Stimulated activated CD4-positive, alpha-beta T cell treated with anti-CD3 and anti-CD28 coated beads, Interleukin-2, amount 100 ng/mL, for 48 hours (primary cell): Measurements from ENCODE around the gene ACOT8.
"Not testable (repeated sequence)": the region's sequence is repeated elsewhere in the genome, so short reads cannot be mapped to it uniquely, and the experiment has no call there.

ENCODE experiments used
- DNase-seq, 2 donors: peaks; one replicate each; pipeline ENCODE4 v3.0.0-alpha.2; 2020

ACOT8 gene

DNA sequence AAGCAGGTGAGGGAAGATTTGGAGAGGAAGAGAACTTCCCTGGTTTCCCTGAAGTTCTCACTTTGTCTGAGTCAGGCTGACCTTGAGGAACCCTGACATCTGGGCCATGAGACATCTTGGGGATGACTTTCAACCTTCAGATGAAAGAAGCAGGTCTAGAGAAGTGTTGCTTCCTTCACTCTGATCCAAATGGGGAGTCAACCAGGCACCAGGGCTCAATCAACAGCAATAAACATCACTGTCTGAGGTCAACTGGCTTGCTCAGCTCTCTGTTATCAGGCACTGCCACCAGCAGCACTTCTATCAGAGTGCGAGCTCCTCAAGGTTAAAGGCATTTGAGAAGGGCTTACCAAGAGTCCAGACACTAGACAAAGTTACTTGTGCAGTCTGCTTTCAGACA lies 6.3 kb downstream of the ACOT8 start:
- DNase-seq = no peak

GRCh38 chr20:45850238-45850637 lies 7.0 kb downstream of the ACOT8 start:
- no peak for DNase-seq

GRCh38 chr20:45848969-45849582 lies 8.1 kb downstream of the ACOT8 start:
- DNase-seq = no peak

- no peak for DNase-seq
Measured at GRCh38 chr20:45848421-45848820, 8.8 kb downstream of the ACOT8 start.

GRCh38 chr20:45845452-45845851 lies 11.7 kb downstream of the ACOT8 start:
- DNase-seq = no peak

- DNase-seq = no peak
Measured at GRCh38 chr20:45843506-45843905, 13.7 kb downstream of the ACOT8 start.

- DNase-seq = no peak
Measured at GRCh38 chr20:45842169-45842812, 14.9 kb downstream of the ACOT8 start.

DNA sequence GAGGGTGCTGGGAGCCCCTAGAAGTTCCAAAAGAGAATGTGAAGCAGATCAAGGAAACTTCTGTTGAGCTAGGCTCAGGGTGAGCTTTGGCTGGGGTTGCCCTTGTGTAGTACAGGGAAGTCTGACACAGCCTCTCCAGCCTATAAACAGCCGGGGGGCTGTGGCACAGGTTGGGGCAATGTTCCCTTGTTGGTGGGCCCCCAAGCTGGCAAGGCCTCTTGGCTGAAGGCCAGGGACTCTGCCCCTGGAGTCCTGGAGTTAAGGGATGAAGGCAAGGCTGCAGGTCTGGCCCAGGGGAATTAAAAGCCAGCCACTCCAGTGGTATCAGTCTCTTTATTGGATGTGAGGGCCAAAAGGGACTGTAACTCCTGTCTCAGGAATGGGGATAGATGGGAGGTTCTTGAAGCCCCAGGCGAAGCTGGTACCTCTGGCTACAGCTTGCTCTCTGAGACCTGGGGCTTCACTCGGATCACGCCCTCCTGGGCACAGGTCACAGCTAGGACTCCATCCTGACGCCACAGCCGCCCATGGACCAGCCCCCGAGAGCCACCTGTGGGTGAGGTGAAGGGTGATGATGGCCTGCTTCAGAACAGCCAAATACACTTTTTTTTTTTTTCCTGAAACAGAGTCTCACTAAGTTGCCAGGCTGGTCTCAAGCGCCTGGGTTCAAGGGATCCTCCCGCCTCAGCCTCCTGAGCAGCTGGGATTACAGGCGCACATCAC lies 15.6 kb downstream of the ACOT8 start:
- no peak for DNase-seq

- no peak for DNase-seq
Measured at GRCh38 chr20:45840700-45841198, 16.4 kb downstream of the ACOT8 start.

DNA sequence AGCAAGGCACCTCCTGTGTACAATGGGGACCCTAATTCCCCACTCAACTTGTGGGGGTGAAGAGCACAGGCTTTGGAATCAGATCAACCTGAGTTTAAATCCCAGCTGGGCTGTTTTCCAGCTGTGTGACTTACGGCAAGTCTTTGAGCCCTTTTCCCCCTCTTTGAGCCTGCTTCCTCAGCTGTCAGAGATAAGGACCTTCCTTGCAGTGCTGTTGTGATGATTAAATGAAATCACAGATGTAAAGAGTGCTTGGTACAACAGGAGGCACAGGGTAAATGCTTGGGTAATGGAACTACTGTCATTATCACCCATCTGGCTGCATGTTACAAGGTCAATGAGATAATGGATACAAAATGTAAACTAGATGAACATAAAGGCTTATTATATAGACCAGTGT lies 20.4 kb downstream of the ACOT8 start:
- no peak for DNase-seq

DNA sequence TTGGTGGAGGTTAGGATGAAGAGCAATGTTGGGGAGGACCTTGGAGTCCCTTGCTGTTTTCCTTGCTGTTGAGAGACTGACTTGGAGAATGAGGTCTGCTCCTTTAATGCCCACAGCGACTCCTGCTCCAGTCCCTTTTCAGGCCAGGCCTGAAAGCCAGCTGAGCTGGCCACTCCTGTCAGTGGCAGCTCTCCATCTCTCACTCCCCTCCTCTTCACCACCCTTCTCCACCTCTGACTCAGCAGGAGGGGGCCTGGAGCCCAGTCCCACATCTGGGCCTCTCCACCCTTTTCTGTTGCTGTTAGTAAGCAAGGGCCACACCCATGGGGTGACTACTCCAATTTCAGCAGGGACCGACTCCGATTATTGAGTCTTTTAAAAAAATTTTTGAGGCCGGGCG lies 21.4 kb downstream of the ACOT8 start:
- no peak for DNase-seq

DNA sequence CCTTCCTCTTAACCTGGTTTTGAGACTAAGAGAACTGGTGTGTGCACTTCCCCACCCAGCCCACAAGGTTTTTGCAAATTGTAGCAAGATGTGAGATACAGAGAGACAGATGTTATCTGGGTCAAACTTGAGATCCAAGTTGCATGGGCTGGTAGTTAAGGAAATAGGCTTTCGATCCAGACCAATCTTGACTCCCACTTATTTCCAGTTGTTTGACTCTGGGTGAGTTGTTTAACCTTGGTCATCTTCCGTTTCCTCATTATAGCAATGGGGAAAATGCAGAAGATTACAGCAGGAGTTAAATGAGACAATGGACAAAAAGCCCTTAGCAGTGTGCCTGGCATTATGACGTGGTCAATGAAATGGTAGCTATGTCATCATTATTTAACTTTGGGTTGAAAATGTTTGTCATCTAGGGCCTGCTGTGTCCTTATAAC lies 21.8 kb downstream of the ACOT8 start:
- DNase-seq = no peak

DNA sequence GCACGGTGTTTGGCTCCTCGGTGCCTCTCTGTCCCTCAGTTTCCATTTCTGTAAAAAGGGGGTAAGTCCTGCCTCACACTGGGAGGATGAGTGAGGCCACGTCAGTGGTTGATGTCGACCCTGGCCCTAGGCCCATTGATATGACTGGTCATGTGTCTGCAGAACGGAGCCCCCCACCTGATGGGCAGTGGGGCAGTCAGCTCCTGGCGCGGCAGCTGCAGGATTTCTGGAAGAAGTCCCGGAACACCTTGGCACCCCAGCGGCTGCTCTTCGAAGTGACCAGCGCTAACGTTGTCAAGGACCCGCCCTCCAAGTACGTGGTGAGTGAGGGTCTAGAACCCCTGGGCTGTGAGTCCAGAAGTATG lies 22.4 kb downstream of the ACOT8 start:
- no peak for DNase-seq

GRCh38 chr20:45833883-45834796 lies 23.1 kb downstream of the ACOT8 start:
- peak in 1 of 2 donors; percentile 36 for DNase-seq

DNA sequence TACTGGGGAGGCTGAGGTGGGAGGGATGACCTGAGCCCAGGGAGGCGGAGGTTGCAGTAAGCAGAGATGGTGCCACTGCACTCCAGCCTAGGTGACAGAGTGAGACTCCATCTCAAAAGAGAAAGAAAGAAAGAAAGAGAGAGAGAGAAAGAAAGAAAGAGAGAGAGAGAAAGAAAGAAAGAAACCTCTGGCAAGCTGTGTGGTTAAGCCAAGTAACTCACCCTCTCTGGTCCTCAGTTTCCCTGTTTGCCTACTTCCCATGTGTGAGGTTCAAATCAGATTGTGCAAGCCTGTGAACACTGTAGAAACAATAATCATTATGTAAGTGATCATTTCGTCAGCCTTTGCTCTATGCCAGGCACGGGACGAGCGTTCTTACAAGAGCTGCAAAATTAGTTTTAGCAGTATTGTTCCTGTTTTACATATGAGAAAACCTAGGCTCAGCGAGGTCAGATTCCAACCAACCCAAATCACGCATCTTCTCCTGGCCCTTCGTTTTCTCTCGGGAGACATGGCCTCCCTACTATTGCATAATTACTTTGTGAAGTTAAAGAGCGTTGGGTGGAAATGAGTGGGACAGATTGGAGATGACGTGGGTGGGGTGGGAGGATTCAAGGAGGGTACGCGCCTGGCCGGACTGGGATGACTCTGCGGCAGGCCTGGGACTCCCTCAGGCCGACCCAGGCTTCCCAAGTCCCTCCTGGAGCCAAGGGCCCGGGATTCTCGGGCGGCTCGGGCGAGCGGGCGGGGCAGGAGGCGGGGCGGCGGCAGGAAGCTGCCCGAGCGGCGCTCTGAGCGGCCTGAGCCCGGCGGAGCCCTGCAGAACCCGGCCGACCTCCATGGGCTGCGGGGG lies 23.9 kb downstream of the ACOT8 start, which contains the start of gene SNX21:
Gene SNX21 (plus strand): TSS at position 770 of the 853 bp plus-strand sequence. CDS start 121 bp downstream, outside the sequence.
- DNase-seq = peak in 1 of 2 donors; percentile 21

DNA sequence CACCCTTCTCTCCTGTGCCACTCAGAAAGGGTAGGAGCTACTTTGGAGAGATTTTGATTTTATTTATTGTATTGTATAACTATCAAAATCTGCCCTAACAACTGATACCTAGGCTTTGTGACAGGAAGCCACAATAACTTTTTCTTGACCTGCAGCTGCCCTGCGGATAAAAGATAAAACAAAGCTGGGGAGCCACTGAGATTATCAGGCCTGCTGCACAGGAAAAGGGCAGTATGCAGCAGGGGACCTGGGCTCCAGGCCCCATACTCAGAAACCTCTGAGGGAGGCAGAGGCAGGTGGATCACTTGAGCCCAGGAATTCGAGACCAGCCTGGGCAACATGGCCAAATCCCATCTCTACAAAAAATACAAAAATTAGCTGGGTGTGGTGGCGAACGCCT lies 24.6 kb downstream of the ACOT8 start:
- DNase-seq = no peak

DNA sequence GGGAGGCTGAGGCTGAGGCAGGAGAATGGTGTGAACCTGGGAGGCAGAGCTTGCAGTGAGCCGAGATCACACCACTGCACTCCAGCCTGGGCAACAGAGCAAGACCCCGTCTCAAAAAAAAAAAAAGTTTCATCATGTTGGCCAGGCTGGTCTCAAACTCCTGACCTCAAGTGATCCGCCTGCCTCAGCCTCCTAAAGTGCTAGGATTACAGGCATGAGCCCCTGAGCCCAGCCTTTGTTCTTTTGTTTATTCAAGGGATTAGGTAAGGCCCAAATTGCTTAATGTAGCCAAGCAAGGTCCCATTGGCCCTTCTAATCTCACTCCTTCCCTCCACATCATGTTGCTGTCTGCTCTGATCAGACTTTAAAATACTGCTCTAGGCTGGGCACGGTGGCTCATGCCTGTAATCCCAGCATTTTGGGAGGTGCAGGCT lies 27.5 kb downstream of the ACOT8 start:
- not testable (repeated sequence) for DNase-seq

- DNase-seq = no peak
Measured at GRCh38 chr20:45828589-45828988, 28.6 kb downstream of the ACOT8 start.

GRCh38 chr20:45827712-45828111 lies 29.5 kb downstream of the ACOT8 start:
- DNase-seq = no peak

- DNase-seq = no peak
Measured at GRCh38 chr20:45827030-45827652, 30.1 kb downstream of the ACOT8 start, which contains the start of gene TNNC2. TNNC2 (minus strand) TSS chr20:45827312; CDS start chr20:45827248, 64 bp downstream.

DNA sequence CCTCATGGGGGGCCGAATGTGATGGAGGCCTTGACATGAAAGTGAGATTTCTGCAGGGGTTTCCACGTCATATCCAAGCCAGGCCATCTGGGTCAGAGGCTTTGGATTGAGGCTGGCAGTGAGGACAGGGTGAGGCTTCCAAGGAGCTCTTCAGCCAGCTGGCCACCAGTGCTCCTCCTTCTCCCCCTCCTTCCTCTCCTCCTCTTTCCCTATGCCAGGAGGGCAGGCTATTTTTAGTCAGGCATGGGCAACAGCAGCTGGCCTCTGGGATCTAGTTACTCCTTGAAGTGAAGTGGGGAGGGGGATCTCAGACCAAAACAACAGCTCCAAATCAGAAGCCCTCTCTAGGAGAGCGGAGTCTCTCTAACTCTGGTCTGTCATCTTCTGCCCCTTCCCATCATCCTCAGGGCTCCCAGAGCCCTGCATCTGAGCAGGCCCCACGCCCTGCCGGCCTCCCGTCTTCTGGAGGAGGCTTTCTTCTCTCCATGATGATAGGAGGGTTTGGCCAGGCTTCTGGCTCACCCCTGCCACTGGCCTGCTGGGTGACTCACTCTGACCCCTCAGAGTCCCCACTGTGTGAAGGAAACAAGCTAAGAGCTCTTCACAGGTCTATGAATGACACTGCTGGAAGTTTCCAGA lies 30.7 kb downstream of the ACOT8 start:
- DNase-seq = no peak
